Osteoblast (primary cell): ENCODE measurements around the gene ARMC9. TPM values are rescaled to one million over a fixed set of nuclear protein-coding genes. Genes with fewer than 3 reads are reported as not detected.

ENCODE experiments used
- DNase-seq: peaks from one replicate; pipeline ENCODE4 v3.0.0; 2011; ENCODE audit warnings: low spot score, mixed read lengths; ENCODE audit not compliant: insufficient read length; ENCODE audit errors: missing footprints
- H2AFZ ChIP-seq: 2 replicates; pipeline ENCODE4 v1.6.0; 2011; ENCODE audit warnings: mild to moderate bottlenecking, low read length
- H3K27ac ChIP-seq: 2 replicates; pipeline ENCODE4 v1.5.1; 2011; ENCODE audit warnings: mild to moderate bottlenecking, low read depth, low read length, moderate library complexity
- H3K27me3 ChIP-seq: 2 replicates; pipeline ENCODE4 v1.6.0; 2012; ENCODE audit warnings: mild to moderate bottlenecking, control low read depth, inconsistent platforms, low read length, moderate library complexity; ENCODE audit not compliant: insufficient read depth
- H3K36me3 ChIP-seq: 2 replicates; pipeline ENCODE4 v1.5.1; 2011; ENCODE audit warnings: mild to moderate bottlenecking, low read length, control low read depth, moderate library complexity; ENCODE audit not compliant: insufficient read depth
- H3K4me1 ChIP-seq: 2 replicates; pipeline ENCODE4 v1.5.1; 2011; ENCODE audit warnings: mild to moderate bottlenecking, low read length, control low read depth, moderate library complexity; ENCODE audit not compliant: insufficient read depth
- H3K4me2 ChIP-seq: 2 replicates; pipeline ENCODE4 v1.6.0; 2011; ENCODE audit warnings: mild to moderate bottlenecking, low read length; ENCODE audit not compliant: insufficient read depth
- H3K4me3 ChIP-seq: fragments of 200-600 bp; sonication (generic); 3 replicates; pipeline ENCODE4 v1.5.1; 2012; ENCODE audit warnings: mild to moderate bottlenecking, low read length, inconsistent platforms; ENCODE audit not compliant: insufficient read depth
- H3K79me2 ChIP-seq: 2 replicates; pipeline ENCODE4 v1.6.0; 2012; ENCODE audit warnings: mild to moderate bottlenecking, low read length, control low read depth, inconsistent platforms; ENCODE audit not compliant: insufficient read depth
- H3K9me3 ChIP-seq: 2 replicates; pipeline ENCODE4 v1.5.1; 2011; ENCODE audit warnings: low read depth, low read length, control low read depth
- H4K20me1 ChIP-seq: 2 replicates; pipeline ENCODE4 v1.6.0; 2012; ENCODE audit warnings: mild to moderate bottlenecking, low read length, control low read depth; ENCODE audit not compliant: insufficient read depth
- CTCF ChIP-seq: IDR thresholded peaks from 2 replicates; pipeline ENCODE4 v1.5.1; 2011; ENCODE audit warnings: mild to moderate bottlenecking, low read depth, low read length, moderate library complexity; ENCODE audit errors: extremely low read depth
- total RNA-seq: library from RNA; depleted of rRNA; stranded (reverse); fragments of >200 nt; gene quantifications from 2 replicates; pipeline ENCODE4 v1.2.3, GENCODE V29; 2012

Gene ARMC9
- total RNA-seq, 1 donor: 221 TPM

GRCh38 chr2:231170055-231170454 is 28.4 kb upstream of the ARMC9 start:
- H3K4me3 ChIP-seq: no peak overlapping the region

GRCh38 chr2:231172025-231172424 is 26.4 kb upstream of the ARMC9 start:
- TF ChIP-seq CTCF: no peak
- Histone ChIP-seq H2AFZ (no peak overlapping the region), H3K4me3 (no peak overlapping the region), H3K4me1 (peaks cover 14% of the 10 kb centered on the region), H4K20me1 (no peaks in the 10 kb centered on the region), H3K4me2 (no peak overlapping the region), H3K36me3 (peaks cover 49% of the 10 kb centered on the region), H3K27me3 (no peaks in the 10 kb centered on the region), H3K79me2 (no peaks in the 10 kb centered on the region), H3K27ac (peak overlapping the region; percentile 66), H3K9me3 (no peaks in the 10 kb centered on the region)
- DNase-seq: peak; percentile 56

More at GRCh38 chr2:231170055-231170454, 28.4 kb upstream of the ARMC9 start:
- H2AFZ ChIP-seq: no peak overlapping the region
- TF ChIP-seq CTCF: no peak
- DNase-seq: peak; percentile 23
- no peaks in the 10 kb centered on the region for H3K27me3 ChIP-seq
- peaks cover 14% of the 10 kb centered on the region for H3K4me1 ChIP-seq
- no peaks in the 10 kb centered on the region for H4K20me1 ChIP-seq
- peak overlapping the region; percentile 26 for H3K27ac ChIP-seq
- H3K4me2 ChIP-seq: no peak overlapping the region
- no peaks in the 10 kb centered on the region for H3K79me2 ChIP-seq
- peaks cover 51% of the 10 kb centered on the region for H3K36me3 ChIP-seq
- no peaks in the 10 kb centered on the region for H3K9me3 ChIP-seq

GRCh38 chr2:231174211-231174651 is 24.2 kb upstream of the ARMC9 start:
- Histone ChIP-seq H3K4me2 (no peak overlapping the region), H3K4me3 (no peak overlapping the region), H3K9me3 (no peaks in the 10 kb centered on the region), H3K27ac (no peak overlapping the region), H3K79me2 (no peaks in the 10 kb centered on the region), H3K36me3 (peaks cover 40% of the 10 kb centered on the region), H4K20me1 (no peaks in the 10 kb centered on the region), H3K27me3 (no peaks in the 10 kb centered on the region), H2AFZ (no peak overlapping the region), H3K4me1 (peaks cover 9% of the 10 kb centered on the region)
- peak; percentile 8 for DNase-seq
- no peak for TF ChIP-seq CTCF

DNA sequence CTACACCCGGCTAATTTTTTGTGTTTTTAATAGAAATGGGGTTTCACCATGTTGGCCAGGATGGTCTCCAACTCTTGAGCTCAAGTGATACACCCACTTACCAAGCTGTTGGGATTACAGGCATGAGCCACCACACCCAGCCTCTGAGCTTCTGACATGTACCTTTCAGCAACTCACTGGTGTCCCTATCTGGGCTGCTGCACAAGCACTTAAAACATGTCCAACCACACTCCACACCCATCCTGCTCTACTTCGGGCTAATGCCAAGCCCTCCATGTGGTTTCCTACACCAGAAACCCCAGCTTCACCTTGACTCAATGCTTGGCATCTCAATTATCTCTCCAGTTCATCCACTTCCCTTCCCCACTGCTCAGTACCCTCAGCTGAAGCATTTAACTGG is 22.4 kb upstream of the ARMC9 start:
- no peak overlapping the region for H2AFZ ChIP-seq
- no peak overlapping the region for H3K27ac ChIP-seq
- no peaks in the 10 kb centered on the region for H3K27me3 ChIP-seq
- H3K4me2 ChIP-seq: no peak overlapping the region
- no peak for TF ChIP-seq CTCF
- H4K20me1 ChIP-seq: no peaks in the 10 kb centered on the region
- peak; percentile 30 for DNase-seq
- H3K9me3 ChIP-seq: no peaks in the 10 kb centered on the region
- H3K4me1 ChIP-seq: peaks cover 8% of the 10 kb centered on the region
- H3K79me2 ChIP-seq: no peaks in the 10 kb centered on the region
- no peak overlapping the region for H3K4me3 ChIP-seq
- peaks cover 31% of the 10 kb centered on the region for H3K36me3 ChIP-seq
